ENCODE measurements around the gene NAGLU.

- TF ChIP-seq CTCF (IDR thresholded peaks at IDR 0.05; ENCODE audit: low read depth, low read length), result no peak
- no peak for TF ChIP-seq POLR2A (IDR thresholded peaks at IDR 0.05; ENCODE audit: extremely low read depth, insufficient read length)
- no peak for TF ChIP-seq MAX (IDR thresholded peaks at IDR 0.05; ENCODE audit: low read depth, low read length)
- no peak for TF ChIP-seq MYC (IDR thresholded peaks at IDR 0.05; ENCODE audit: low read depth, low read length)
These were observed 10.8 kb upstream of the NAGLU start for GRCh38 chr17:42525221-42525620.
